Activated T-cell treated with anti-CD3 and anti-CD28 coated beads, Interleukin-2, amount 50 U/mL, for 72 hours (primary cell): ENCODE data around the gene TRIP6. TPM values are rescaled to one million over a fixed set of nuclear protein-coding genes. Genes with fewer than 3 reads are reported as not detected.
"Not testable (repeated sequence)": the region's sequence is repeated elsewhere in the genome, so short reads cannot be mapped to it uniquely, and the experiment has no call there.

Experiments used
- ATAC-seq, 2 donors: fragments of 150-1000 bp; cut with Tn5 transposase; replicated peaks in 1 of 2; 2 replicates each; pipeline ENCODE4 v1.10.0; 2021; ENCODE audit warnings: moderate library complexity in 2 of 2, mild to moderate bottlenecking in 1 of 2
- DNase-seq, 2 donors: peaks; one replicate each; pipeline ENCODE4 v3.0.0; 2021 to 2022; ENCODE audit warnings: mixed read lengths in 1 of 2
- H3K27ac Mint-ChIP-seq: one replicate; pipeline ENCODE4 v1.8.0; 2022; ENCODE audit warnings: mild to moderate bottlenecking, moderate library complexity, mixed read lengths
- H3K27me3 Mint-ChIP-seq: one replicate; pipeline ENCODE4 v1.8.0; 2022; ENCODE audit warnings: low read depth, mixed read lengths
- H3K36me3 Mint-ChIP-seq, 2 donors: one replicate each; pipeline ENCODE4 v1.8.0; 2022; ENCODE audit warnings: mixed read lengths in 2 of 2, mild to moderate bottlenecking in 1 of 2; ENCODE audit not compliant: insufficient read depth in 2 of 2
- H3K4me1 Mint-ChIP-seq: one replicate; pipeline ENCODE4 v1.8.0; 2022; ENCODE audit warnings: low read depth, mixed read lengths
- H3K4me3 Mint-ChIP-seq, 2 donors: one replicate each; pipeline ENCODE4 v1.8.0; 2022; ENCODE audit warnings: mild to moderate bottlenecking in 2 of 2, mixed read lengths in 2 of 2, moderate library complexity in 2 of 2
- H3K9me3 Mint-ChIP-seq, 2 donors: one replicate each; pipeline ENCODE4 v1.8.0; 2022; ENCODE audit warnings: mixed read lengths in 2 of 2
- total RNA-seq, 2 donors: library from RNA; stranded (reverse); gene quantifications; one replicate each; pipeline ENCODE4 v1.2.3, GENCODE V29; 2022

The TRIP6 gene
- total RNA-seq, 2 donors from 2014 or later = 28.3 to 31.5 TPM

DNA sequence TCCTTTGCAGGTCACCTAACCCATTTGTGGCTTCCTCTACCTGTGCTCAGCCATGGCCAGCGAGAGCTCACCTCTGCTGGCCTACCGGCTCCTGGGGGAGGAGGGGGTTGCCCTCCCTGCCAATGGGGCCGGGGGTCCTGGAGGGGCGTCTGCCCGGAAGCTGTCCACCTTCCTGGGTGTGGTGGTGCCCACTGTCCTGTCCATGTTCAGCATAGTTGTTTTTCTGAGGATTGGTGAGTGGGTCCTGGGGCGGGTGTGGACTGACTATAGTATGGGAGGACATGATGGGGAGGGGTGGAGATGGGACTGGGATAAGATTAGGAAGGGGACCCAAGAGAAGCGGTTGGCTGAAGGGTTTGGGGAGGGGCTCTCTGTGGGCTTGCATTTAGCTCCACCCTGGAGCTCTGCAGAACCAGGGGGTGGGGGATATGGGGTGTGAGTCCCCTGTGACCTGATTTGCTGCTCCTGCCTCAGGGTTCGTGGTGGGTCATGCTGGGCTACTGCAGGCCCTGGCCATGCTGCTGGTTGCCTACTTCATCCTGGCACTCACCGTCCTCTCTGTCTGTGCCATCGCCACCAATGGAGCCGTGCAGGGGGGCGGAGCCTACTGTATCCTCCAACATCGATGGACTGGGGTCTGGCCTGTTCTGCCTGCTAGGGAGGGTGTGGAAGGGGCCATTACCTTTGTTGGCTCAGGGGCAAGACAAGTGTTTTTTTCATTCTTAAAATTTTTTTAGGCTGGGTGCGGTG is 12.9 kb upstream of the TRIP6 start:
- no peaks in the 10 kb centered on the region for H3K36me3 Mint-ChIP-seq
- no peak overlapping the region for H3K27ac Mint-ChIP-seq
- no peaks in the 10 kb centered on the region for H3K27me3 Mint-ChIP-seq
- no peak for ATAC-seq
- H3K4me3 Mint-ChIP-seq = peak overlapping the region; percentile 94 to 96
- peaks cover 7% of the 10 kb centered on the region for H3K4me1 Mint-ChIP-seq
- no peak for DNase-seq
- no peaks in the 10 kb centered on the region for H3K9me3 Mint-ChIP-seq

DNA sequence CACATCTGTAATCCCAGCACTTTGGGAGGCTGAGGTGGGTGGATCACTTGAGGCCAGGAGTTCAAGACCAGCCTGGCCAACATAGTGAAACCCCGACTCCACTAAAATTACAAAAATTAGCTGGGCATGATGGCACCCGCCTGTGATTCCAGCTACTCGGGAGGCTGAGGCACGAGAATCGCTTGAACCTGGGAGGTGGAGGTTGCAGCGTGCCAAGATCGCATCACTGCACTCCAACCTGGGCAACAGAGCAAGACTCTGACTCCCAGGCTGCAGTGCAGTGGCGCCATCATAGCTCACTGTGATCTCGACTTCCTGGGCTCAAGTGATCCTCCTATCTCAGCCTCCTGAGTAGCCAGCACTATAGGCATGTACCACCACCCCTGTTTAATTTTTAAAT is 12.3 kb upstream of the TRIP6 start:
- not testable (repeated sequence) for ATAC-seq, H3K27ac Mint-ChIP-seq, DNase-seq, H3K27me3 Mint-ChIP-seq, H3K36me3 Mint-ChIP-seq, H3K9me3 Mint-ChIP-seq, H3K4me3 Mint-ChIP-seq, H3K4me1 Mint-ChIP-seq

DNA sequence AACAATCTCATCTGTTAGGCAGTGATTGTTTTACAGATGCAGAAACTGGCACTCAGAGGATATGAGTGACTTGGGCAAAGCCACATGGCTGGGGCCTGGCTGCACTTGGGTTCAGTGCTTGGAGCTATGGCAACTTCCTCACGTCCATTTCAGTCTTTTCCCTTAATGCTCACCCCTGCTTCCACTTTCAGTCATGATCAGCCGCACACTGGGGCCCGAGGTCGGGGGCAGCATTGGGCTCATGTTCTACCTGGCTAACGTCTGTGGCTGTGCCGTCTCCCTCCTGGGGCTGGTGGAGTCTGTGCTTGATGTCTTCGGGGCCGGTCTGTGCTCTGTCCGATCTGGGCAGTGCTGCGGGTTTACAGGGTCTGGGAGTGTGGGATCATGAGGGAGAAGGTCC is 11.7 kb upstream of the TRIP6 start:
- DNase-seq (no peak), ATAC-seq (no peak)
- Mint-ChIP-seq H3K36me3 (no peaks in the 10 kb centered on the region), H3K27me3 (no peaks in the 10 kb centered on the region), H3K9me3 (no peaks in the 10 kb centered on the region), H3K4me1 (peaks cover 7% of the 10 kb centered on the region), H3K4me3 (no peak overlapping the region), H3K27ac (no peak overlapping the region)

DNA sequence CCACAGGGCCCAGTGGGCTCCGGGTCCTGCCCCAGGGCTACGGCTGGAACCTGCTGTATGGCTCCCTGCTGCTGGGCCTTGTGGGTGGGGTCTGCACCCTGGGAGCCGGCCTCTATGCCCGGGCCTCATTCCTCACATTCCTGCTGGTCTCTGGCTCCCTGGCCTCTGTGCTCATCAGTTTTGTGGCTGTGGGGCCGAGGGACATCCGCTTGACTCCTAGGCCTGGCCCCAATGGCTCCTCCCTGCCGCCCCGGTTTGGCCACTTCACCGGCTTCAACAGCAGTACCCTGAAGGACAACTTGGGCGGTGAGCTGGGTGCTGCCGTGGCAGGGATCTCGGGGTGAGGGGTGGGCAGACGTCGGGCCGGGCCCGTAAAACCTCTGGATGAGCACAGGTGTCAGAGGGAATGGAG is 10.3 kb upstream of the TRIP6 start:
- no peak overlapping the region for H3K4me3 Mint-ChIP-seq
- DNase-seq (no peak), ATAC-seq (no peak)
- H3K27me3 Mint-ChIP-seq = no peaks in the 10 kb centered on the region
- H3K36me3 Mint-ChIP-seq = peaks cover 0 to 4% of the 10 kb centered on the region in 2 donors
- H3K4me1 Mint-ChIP-seq = peaks cover 7% of the 10 kb centered on the region
- H3K9me3 Mint-ChIP-seq = no peaks in the 10 kb centered on the region
- H3K27ac Mint-ChIP-seq = no peak overlapping the region

DNA sequence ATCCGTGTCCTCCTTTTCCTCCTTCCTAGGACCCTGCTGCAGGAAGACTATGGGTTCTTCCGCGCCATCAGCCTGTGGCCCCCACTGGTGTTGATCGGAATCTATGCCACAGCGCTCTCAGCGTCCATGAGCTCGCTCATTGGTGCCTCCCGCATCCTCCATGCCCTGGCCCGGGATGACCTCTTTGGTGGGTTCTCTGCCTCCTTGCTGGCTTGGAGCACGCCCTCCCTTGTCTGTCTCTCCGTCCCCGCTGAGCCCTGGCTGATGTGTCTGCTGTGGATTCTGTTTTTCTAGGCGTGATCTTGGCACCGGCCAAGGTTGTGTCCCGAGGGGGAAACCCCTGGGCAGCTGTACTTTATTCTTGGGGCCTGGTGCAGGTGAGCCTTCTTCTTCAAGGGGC is 7.3 kb upstream of the TRIP6 start:
- no peaks in the 10 kb centered on the region for H3K4me1 Mint-ChIP-seq
- no peak overlapping the region for H3K27ac Mint-ChIP-seq
- no peaks in the 10 kb centered on the region for H3K27me3 Mint-ChIP-seq
- H3K9me3 Mint-ChIP-seq = no peaks in the 10 kb centered on the region
- no peak overlapping the region for H3K4me3 Mint-ChIP-seq
- no peak for ATAC-seq
- no peak for DNase-seq
- peaks cover 0 to 10% of the 10 kb centered on the region in 2 donors for H3K36me3 Mint-ChIP-seq

DNA sequence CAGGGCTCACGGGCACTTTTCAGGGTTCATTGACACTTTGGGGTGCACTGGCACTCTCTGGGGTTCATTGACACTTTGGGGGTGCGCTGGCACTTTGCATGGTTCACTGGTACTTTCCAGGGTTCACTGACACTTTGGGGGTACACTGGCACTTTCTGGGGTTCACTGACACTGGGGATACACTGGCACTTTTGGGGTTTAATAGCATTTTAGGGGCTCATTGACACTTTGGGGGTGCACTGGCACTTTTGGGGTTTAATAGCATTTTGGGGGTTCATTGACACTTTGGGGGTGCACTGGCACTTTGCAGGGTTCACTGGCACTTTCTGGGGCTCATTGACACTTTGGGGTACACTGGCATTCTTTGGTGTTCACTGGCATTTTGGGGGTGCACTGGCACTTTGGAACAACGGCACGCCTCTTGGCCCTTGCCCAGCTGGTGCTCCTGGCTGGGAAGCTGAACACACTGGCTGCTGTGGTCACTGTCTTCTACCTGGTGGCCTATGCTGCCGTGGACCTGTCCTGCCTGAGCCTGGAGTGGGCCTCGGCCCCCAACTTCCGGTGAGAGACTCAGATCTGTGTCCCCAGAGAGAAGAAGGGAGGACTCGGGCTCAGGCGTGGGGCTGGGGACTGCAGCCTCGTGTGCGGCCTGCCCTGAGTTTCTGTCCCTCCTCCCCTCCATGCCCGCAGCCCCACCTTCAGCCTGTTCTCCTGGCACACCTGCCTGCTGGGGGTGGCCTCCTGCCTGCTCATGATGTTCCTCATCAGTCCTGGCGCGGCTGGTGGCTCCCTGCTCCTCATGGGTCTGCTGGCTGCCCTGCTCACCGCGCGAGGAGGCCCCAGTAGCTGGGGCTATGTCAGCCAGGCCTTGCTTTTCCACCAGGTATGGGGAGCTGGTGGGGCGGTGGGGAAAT is 6.2 kb upstream of the TRIP6 start:
- Mint-ChIP-seq H3K27me3 (no peaks in the 10 kb centered on the region), H3K4me1 (no peaks in the 10 kb centered on the region), H3K9me3 (no peaks in the 10 kb centered on the region), H3K36me3 (peaks cover 0 to 10% of the 10 kb centered on the region in 2 donors), H3K27ac (no peak overlapping the region), H3K4me3 (no peak overlapping the region)
- ATAC-seq (no peak), DNase-seq (no peak)

DNA sequence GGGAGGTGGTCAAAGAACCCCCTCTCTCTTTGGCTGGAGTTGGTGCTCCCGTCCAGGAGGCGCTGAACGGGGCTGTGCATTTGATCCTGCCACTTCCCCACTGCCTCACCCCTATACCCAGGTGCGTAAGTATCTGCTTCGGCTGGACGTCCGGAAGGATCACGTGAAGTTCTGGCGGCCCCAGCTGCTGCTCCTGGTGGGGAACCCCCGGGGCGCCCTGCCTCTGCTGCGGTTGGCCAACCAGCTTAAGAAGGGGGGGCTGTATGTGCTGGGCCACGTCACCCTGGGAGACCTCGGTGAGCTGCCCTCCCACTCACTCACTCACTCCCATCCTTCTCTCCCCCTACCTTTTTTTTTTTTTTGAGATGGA is 5.6 kb upstream of the TRIP6 start:
- no peak overlapping the region for H3K4me3 Mint-ChIP-seq
- no peak for ATAC-seq

DNA sequence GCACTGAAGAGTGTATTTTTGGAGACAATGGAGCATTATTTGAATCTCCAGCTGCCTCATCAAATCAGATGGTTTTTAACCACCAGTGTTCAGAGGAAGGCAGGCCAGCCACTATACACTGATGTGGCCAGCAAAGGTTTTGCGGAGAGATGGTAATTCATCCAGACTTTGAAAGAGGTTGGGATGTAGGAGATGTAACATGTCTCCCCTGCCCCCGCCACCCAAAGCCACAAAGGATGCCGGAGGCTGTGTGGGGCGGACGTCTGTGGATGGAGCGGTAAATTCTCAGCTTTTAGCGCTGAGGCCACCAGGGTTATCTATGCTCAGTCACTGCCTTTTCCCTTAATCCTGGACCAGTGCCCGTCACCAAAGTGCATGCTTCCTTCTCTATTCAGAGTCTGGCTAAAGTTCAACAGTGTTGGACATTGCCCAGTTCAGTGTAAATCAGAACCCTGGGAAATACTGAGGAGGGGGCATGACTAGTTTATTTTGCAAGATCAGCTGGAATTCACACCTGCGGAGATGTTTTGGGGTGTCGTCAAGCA is 3.7 kb upstream of the TRIP6 start:
- Mint-ChIP-seq H3K27me3 (no peaks in the 10 kb centered on the region), H3K4me1 (peaks cover 20% of the 10 kb centered on the region), H3K9me3 (no peaks in the 10 kb centered on the region), H3K36me3 (peaks cover 0 to 10% of the 10 kb centered on the region in 2 donors), H3K27ac (no peak overlapping the region), H3K4me3 (no peak overlapping the region)
- DNase-seq (no peak), ATAC-seq (no peak)

More for the DNA sequence above, 5.6 kb upstream of the TRIP6 start:
- H3K4me1 Mint-ChIP-seq = peaks cover 4% of the 10 kb centered on the region
- DNase-seq = no peak
- H3K27me3 Mint-ChIP-seq = no peaks in the 10 kb centered on the region
- no peak overlapping the region for H3K27ac Mint-ChIP-seq
- peaks cover 0 to 10% of the 10 kb centered on the region in 2 donors for H3K36me3 Mint-ChIP-seq
- H3K9me3 Mint-ChIP-seq = no peaks in the 10 kb centered on the region

DNA sequence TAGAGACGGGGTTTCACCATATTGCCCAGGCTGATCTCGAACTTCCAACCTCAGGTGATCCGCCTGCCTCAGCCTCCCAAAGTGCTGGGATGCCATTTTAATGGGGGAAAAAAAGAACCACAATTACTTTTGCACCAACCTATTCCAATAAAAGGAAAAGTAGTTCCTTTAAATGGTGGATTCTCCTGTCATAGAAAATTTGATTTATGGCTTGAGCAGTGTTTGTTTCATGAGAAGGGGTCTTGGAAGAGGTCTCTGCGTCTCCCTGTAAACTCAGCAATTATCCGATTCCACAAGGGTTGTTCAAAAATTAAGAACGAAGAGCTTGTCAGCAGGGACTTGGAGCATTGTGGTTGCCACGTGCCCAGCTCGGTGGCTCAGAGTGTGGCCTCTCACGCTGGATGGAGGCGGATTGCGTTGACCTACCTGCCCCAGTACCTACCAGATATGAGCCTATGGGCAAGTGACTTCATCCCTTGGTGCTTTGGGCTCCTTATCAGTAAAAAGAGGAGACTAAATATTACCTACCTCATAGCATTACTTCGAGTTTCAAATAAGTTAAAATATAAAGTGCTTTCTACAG is 2.8 kb upstream of the TRIP6 start:
- peak overlapping the region; percentile 64 for H3K27ac Mint-ChIP-seq

DNA sequence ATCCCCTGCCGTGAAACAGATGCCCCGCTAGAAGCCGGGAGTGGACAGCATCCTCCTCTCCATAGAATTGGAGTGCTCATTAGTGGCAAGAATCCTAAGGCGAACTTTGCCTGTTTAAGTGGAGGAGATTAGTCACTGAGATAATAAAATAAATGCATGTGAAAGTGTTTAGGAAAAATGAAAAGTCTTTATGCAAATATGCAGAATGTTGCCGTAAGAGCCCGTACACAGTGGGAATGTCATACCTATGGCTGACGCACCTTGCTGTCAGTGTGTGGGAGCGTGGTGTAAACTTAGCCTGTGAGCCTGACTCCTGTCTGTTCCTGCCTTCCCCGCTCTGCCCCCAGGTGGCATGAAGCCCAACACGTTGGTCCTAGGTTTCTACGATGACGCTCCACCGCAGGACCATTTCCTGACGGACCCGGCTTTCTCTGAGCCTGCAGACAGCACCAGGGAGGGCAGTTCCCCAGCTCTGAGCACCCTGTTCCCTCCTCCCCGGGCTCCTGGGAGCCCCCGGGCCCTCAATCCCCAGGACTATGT is 1.7 kb upstream of the TRIP6 start:
- ATAC-seq = no peak
- H3K36me3 Mint-ChIP-seq = peaks cover 0 to 10% of the 10 kb centered on the region in 2 donors
- peak overlapping the region; percentile 85 to 86 for H3K4me3 Mint-ChIP-seq
- peaks cover 20% of the 10 kb centered on the region for H3K4me1 Mint-ChIP-seq
- H3K27ac Mint-ChIP-seq = no peak overlapping the region
- H3K9me3 Mint-ChIP-seq = no peaks in the 10 kb centered on the region
- H3K27me3 Mint-ChIP-seq = no peaks in the 10 kb centered on the region
- no peak for DNase-seq

More for the DNA sequence above, 2.8 kb upstream of the TRIP6 start:
- Mint-ChIP-seq H3K9me3 (no peaks in the 10 kb centered on the region), H3K27me3 (no peaks in the 10 kb centered on the region), H3K36me3 (peaks cover 0 to 10% of the 10 kb centered on the region in 2 donors), H3K4me3 (no peak overlapping the region), H3K4me1 (peaks cover 20% of the 10 kb centered on the region)
- DNase-seq (no peak), ATAC-seq (no peak)

DNA sequence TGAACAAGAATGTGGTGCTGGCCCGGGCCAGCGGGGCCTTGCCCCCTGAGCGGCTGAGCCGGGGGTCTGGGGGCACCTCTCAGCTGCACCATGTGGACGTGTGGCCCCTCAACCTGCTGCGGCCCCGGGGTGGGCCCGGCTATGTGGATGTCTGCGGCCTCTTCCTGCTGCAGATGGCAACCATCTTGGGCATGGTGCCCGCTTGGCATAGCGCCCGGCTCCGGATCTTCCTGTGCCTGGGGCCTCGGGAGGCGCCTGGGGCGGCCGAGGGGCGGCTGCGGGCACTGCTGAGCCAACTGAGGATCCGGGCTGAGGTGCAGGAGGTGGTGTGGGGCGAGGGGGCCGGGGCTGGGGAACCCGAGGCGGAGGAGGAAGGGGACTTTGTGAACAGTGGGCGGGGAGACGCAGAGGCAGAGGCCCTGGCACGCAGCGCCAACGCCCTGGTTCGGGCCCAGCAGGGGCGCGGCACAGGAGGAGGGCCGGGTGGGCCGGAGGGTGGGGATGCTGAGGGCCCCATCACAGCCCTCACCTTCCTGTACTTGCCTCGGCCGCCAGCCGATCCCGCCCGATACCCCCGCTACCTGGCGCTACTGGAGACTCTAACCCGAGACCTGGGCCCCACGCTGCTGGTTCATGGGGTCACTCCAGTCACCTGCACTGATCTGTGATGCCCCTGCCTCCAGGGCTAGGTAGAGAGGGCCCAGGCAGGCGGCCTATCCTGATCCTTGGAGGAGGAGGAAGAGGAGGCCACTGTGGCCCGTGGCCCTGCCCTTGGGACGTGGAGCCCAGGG is 1.1 kb upstream of the TRIP6 start:
- DNase-seq = peak; percentile 45 to 48
- no peaks in the 10 kb centered on the region for H3K9me3 Mint-ChIP-seq
- ATAC-seq = peak; percentile 59 to 69

DNA sequence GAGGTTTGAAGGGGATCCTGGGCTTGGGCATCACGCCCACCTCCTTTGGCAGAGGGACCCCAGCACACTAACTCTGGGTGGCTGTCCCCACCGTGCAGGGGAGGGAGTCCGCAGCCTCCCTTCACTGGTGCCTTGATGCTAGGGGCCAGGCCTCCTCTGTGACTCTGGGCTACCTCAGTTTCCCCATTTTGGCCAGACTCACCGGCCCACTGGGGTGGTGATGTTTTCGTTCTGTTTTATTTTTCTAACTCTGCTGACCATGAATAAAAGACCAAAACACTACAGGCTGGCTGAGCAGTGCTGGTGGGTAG is 503 bp upstream of the TRIP6 start:
- H3K36me3 Mint-ChIP-seq = peaks cover 2 to 10% of the 10 kb centered on the region in 2 donors
- H3K4me3 Mint-ChIP-seq = peak overlapping the region; percentile 85 to 86
- H3K27ac Mint-ChIP-seq = peak overlapping the region; percentile 80
- H3K4me1 Mint-ChIP-seq = peaks cover 20% of the 10 kb centered on the region
- H3K9me3 Mint-ChIP-seq = no peaks in the 10 kb centered on the region
- ATAC-seq (no peak), DNase-seq (no peak)
- H3K27me3 Mint-ChIP-seq = no peaks in the 10 kb centered on the region

More for the DNA sequence above, 1.1 kb upstream of the TRIP6 start:
- Mint-ChIP-seq H3K36me3 (peaks cover 0 to 6% of the 10 kb centered on the region in 2 donors), H3K27ac (no peak overlapping the region), H3K4me1 (peaks cover 20% of the 10 kb centered on the region), H3K4me3 (peak overlapping the region; percentile 85 to 86), H3K27me3 (no peaks in the 10 kb centered on the region)
